Posterior cingulate gyrus (tissue), 11 donors: ENCODE measurements around the gene NDUFAF8.

ENCODE experiments used
- DNase-seq, 10 donors: peaks; one replicate each; pipeline versions ENCODE4 v3.0.0 to v3.0.0-alpha.2; 2020 to 2021; ENCODE audit warnings: mixed read lengths in 3 of 10
- intact Hi-C: fragments of 100-400 bp; cut with DNase I; formaldehyde crosslinking; loops from one replicate; pipeline ENCODE4 v1.15.1; 2023

The NDUFAF8 gene

GRCh38 chr17:81247339-81247990 lies 8.3 kb downstream of the NDUFAF8 start:
- DNase-seq = peak in 2 of 10 donors; percentile 51 to 74
- intact Hi-C loops = no loop called here

- intact Hi-C loops = no loop called here
- peak in 5 of 10 donors; percentile 6 to 80 (median 39) for DNase-seq
Measured at GRCh38 chr17:81248649-81249048, 9.5 kb downstream of the NDUFAF8 start.

- intact Hi-C loops = no loop called here
- DNase-seq = peak in 4 of 10 donors; percentile 6 to 68 (median 38)
Measured at GRCh38 chr17:81249223-81250040, 10.3 kb downstream of the NDUFAF8 start.

GRCh38 chr17:81250286-81251093 lies 11.4 kb downstream of the NDUFAF8 start:
- intact Hi-C loops = no loop called here
- peak in 4 of 10 donors; percentile 4 to 81 (median 42) for DNase-seq

GRCh38 chr17:81251094-81251708 lies 12.1 kb downstream of the NDUFAF8 start:
- DNase-seq = no peak
- intact Hi-C loops = no loop called here

- DNase-seq = no peak
- intact Hi-C loops = no loop called here
Measured at GRCh38 chr17:81251709-81252301, 12.7 kb downstream of the NDUFAF8 start.

GRCh38 chr17:81252326-81252986 lies 13.3 kb downstream of the NDUFAF8 start:
- intact Hi-C loops = no loop called here
- no peak for DNase-seq

GRCh38 chr17:81252987-81253329 lies 13.8 kb downstream of the NDUFAF8 start:
- intact Hi-C loops = loop anchor here (1.0 kb wide), 1 partner anchor 348 kb away; no protein-coding TSS in a partner anchor
- DNase-seq = no peak

GRCh38 chr17:81253358-81254131 lies 14.4 kb downstream of the NDUFAF8 start:
- intact Hi-C loops = loop anchor here (1.0 kb wide), 1 partner anchor 348 kb away; no protein-coding TSS in a partner anchor
- DNase-seq = peak in 7 of 10 donors; percentile 53 to 91 (median 65)

- intact Hi-C loops = loop anchor here (1.0 kb wide), 1 partner anchor 229 kb away; no protein-coding TSS in a partner anchor
- peak in 9 of 10 donors; percentile 45 to 93 (median 61) for DNase-seq
Measured at GRCh38 chr17:81254955-81255717, 16.0 kb downstream of the NDUFAF8 start.

GRCh38 chr17:81256616-81257015 lies 17.5 kb downstream of the NDUFAF8 start:
- intact Hi-C loops = no loop called here
- DNase-seq = no peak

GRCh38 chr17:81257533-81257932 lies 18.4 kb downstream of the NDUFAF8 start:
- intact Hi-C loops = no loop called here
- no peak for DNase-seq

- intact Hi-C loops = no loop called here
- no peak for DNase-seq
Measured at GRCh38 chr17:81258292-81258691, 19.2 kb downstream of the NDUFAF8 start.

GRCh38 chr17:81259058-81259605 lies 20.0 kb downstream of the NDUFAF8 start:
- no peak for DNase-seq
- intact Hi-C loops = no loop called here

GRCh38 chr17:81260171-81260570 lies 21.1 kb downstream of the NDUFAF8 start:
- intact Hi-C loops = no loop called here
- DNase-seq = no peak

GRCh38 chr17:81260641-81261040 lies 21.5 kb downstream of the NDUFAF8 start:
- no peak for DNase-seq
- intact Hi-C loops = no loop called here

- no peak for DNase-seq
- intact Hi-C loops = no loop called here
Measured at GRCh38 chr17:81261096-81261495, 22.0 kb downstream of the NDUFAF8 start.
